Islet of Langerhans (tissue), 1 donor: ENCODE data around the gene GBP3.
"Not testable (repeated sequence)": the region's sequence is repeated elsewhere in the genome, so short reads cannot be mapped to it uniquely, and the experiment has no call there.

Source experiments
- FAIRE-seq: peaks from one replicate; lab custom pipeline; 2011; peaks lifted over from hg19 to GRCh38; lab: Jason Lieb, UNC

The GBP3 gene

GRCh38 chr1:88974616-88975172 lies 48.0 kb downstream of the GBP3 start:
- FAIRE-seq, result not testable (repeated sequence)

- peak; percentile 90 for FAIRE-seq
Measured at GRCh38 chr1:88973520-88974137, 49.0 kb downstream of the GBP3 start.

GRCh38 chr1:88961647-88962275 lies 60.9 kb downstream of the GBP3 start:
- FAIRE-seq, result no peak

GRCh38 chr1:88961081-88961480 lies 61.6 kb downstream of the GBP3 start:
- FAIRE-seq, result no peak
